AG09309 (cell line): ENCODE measurements around the gene MAP4K3.

ENCODE experiments used
- DNase-seq: peaks from one replicate; pipeline ENCODE4 v3.0.0-alpha.2; 2010; ENCODE audit warnings: low read depth
- H3K4me3 ChIP-seq: 2 replicates; pipeline ENCODE4 v1.5.1; 2011; ENCODE audit warnings: mild to moderate bottlenecking, low read depth, low read length, moderate library complexity; ENCODE audit not compliant: control insufficient read depth
- CTCF ChIP-seq: IDR thresholded peaks from 2 replicates; pipeline ENCODE4 v1.5.1; 2011; ENCODE audit warnings: mild to moderate bottlenecking, low read depth, low read length, inconsistent platforms; ENCODE audit not compliant: insufficient read depth, control insufficient read depth; ENCODE audit errors: missing control alignments

Gene MAP4K3

GRCh38 chr2:39468579-39469451, 31.7 kb upstream of the MAP4K3 start:
- TF ChIP-seq CTCF, result no peak
- no peak for DNase-seq
- H3K4me3 ChIP-seq, result no peak overlapping the region

- DNase-seq, result no peak
- no peak for TF ChIP-seq CTCF
- no peak overlapping the region for H3K4me3 ChIP-seq
These were observed 29.2 kb upstream of the MAP4K3 start for GRCh38 chr2:39466311-39466710.

GRCh38 chr2:39464864-39465263, 27.8 kb upstream of the MAP4K3 start:
- H3K4me3 ChIP-seq, result no peak overlapping the region
- TF ChIP-seq CTCF, result no peak
- DNase-seq, result no peak

- no peak for TF ChIP-seq CTCF
- DNase-seq, result no peak
- no peak overlapping the region for H3K4me3 ChIP-seq
These were observed 18.7 kb upstream of the MAP4K3 start for GRCh38 chr2:39455826-39456225.

- no peak for DNase-seq
- no peak overlapping the region for H3K4me3 ChIP-seq
- TF ChIP-seq CTCF, result no peak
These were observed 15.3 kb upstream of the MAP4K3 start for GRCh38 chr2:39452396-39452795.

- no peak overlapping the region for H3K4me3 ChIP-seq
- TF ChIP-seq CTCF, result no peak
- no peak for DNase-seq
These were observed 14.9 kb upstream of the MAP4K3 start for GRCh38 chr2:39451954-39452353.
